OCI-LY1 (cell line): ENCODE results near the gene ZFP3.
"Not testable (repeated sequence)": the region's sequence is repeated elsewhere in the genome, so short reads cannot be mapped to it uniquely, and the experiment has no call there.

ENCODE experiments used
- H2AFZ ChIP-seq: fragments of 200-600 bp; sonication (generic), shearing (Covaris generic); 2 replicates; pipeline ENCODE4 v1.6.0; 2014; ENCODE audit warnings: antibody characterized with exemption, mild to moderate bottlenecking, low read length
- H3F3A ChIP-seq: fragments of 200-600 bp; sonication (generic), shearing (Covaris generic); 2 replicates; pipeline ENCODE4 v1.6.0; 2014; ENCODE audit warnings: mild to moderate bottlenecking, antibody characterized with exemption, low read length, moderate library complexity; ENCODE audit not compliant: insufficient read depth
- H3K27ac ChIP-seq: fragments of 200-600 bp; sonication (generic); 2 replicates; pipeline ENCODE4 v1.5.1; 2014; ENCODE audit warnings: low read length, mixed run types, mild to moderate bottlenecking, low read depth; ENCODE audit not compliant: poor library complexity, severe bottlenecking
- H3K27me3 ChIP-seq: fragments of 200-600 bp; sonication (generic); 2 replicates; pipeline ENCODE4 v1.6.0; 2014; ENCODE audit warnings: antibody characterized with exemption, mild to moderate bottlenecking, low read length, moderate library complexity; ENCODE audit not compliant: insufficient read depth
- H3K36me3 ChIP-seq: fragments of 200-600 bp; sonication (generic); 2 replicates; pipeline ENCODE4 v1.6.1; 2014; ENCODE audit warnings: mild to moderate bottlenecking, antibody characterized with exemption, low read length, moderate library complexity, mixed read lengths; ENCODE audit not compliant: insufficient read depth
- H3K4me1 ChIP-seq: fragments of 200-600 bp; sonication (generic); 2 replicates; pipeline ENCODE4 v1.5.1; 2014; ENCODE audit warnings: mild to moderate bottlenecking, low read length, moderate library complexity; ENCODE audit not compliant: insufficient read depth, severe bottlenecking
- H3K4me2 ChIP-seq: fragments of 200-600 bp; sonication (generic), shearing (Covaris generic); 2 replicates; pipeline ENCODE4 v1.6.1; 2014; ENCODE audit warnings: low read length
- H3K4me3 ChIP-seq: fragments of 200-600 bp; sonication (generic); 2 replicates; pipeline ENCODE4 v1.5.1; 2014; ENCODE audit warnings: low read length, low read depth, mild to moderate bottlenecking, mixed read lengths; ENCODE audit not compliant: poor library complexity, severe bottlenecking
- H3K79me2 ChIP-seq: fragments of 200-600 bp; shearing (Covaris generic); 2 replicates; pipeline ENCODE4 v1.6.1; 2016; ENCODE audit warnings: mixed run types, low read length, mixed read lengths; ENCODE audit not compliant: insufficient read depth
- H3K9ac ChIP-seq: fragments of 200-600 bp; sonication (generic), shearing (Covaris generic); 2 replicates; pipeline ENCODE4 v1.6.1; 2014; ENCODE audit warnings: mild to moderate bottlenecking, low read length, mixed read lengths
- H3K9me2 ChIP-seq: fragments of 200-600 bp; sonication (generic), shearing (Covaris generic); 2 replicates; pipeline ENCODE4 v1.6.1; 2014; ENCODE audit warnings: low read depth, mild to moderate bottlenecking, low read length, mixed read lengths
- H3K9me3 ChIP-seq: fragments of 200-600 bp; shearing (Covaris generic); 2 replicates; pipeline ENCODE4 v1.6.1; 2014; ENCODE audit warnings: low read length, mixed read lengths
- H4K20me1 ChIP-seq: fragments of 200-600 bp; sonication (generic), shearing (Covaris generic); 2 replicates; pipeline ENCODE4 v1.6.0; 2016; ENCODE audit warnings: mild to moderate bottlenecking, low read length; ENCODE audit not compliant: insufficient read depth
- CTCF ChIP-seq: fragments of 200-600 bp; sonication (generic), shearing (Covaris generic); IDR thresholded peaks from 2 replicates; pipeline ENCODE4 v1.5.1; 2017; ENCODE audit warnings: mild to moderate bottlenecking, antibody characterized with exemption, low read length, moderate library complexity, mixed read lengths
- EZH2 ChIP-seq: fragments of 200-600 bp; sonication (generic), shearing (Covaris generic); IDR thresholded peaks from 2 replicates; pipeline ENCODE4 v1.8.0; 2017; ENCODE audit warnings: borderline replicate concordance, mixed run types, mild to moderate bottlenecking, antibody characterized with exemption, low read length, moderate library complexity, mixed read lengths

The ZFP3 gene

GRCh38 chr17:5123343-5124124 is 45.3 kb downstream of the ZFP3 start:
- Histone ChIP-seq H3K4me1 (no peaks in the 10 kb centered on the region), H3K36me3 (no peaks in the 10 kb centered on the region), H3K27me3 (no peaks in the 10 kb centered on the region; the same call in 1 of the 2 replicates), H3K4me2 (no peak overlapping the region), H3K79me2 (no peaks in the 10 kb centered on the region), H3K27ac (no peak overlapping the region), H3K9me3 (no peaks in the 10 kb centered on the region), H2AFZ (no peak overlapping the region), H3K9me2 (no peaks in the 10 kb centered on the region), H4K20me1 (no peaks in the 10 kb centered on the region), H3F3A (no peaks in the 10 kb centered on the region), H3K9ac (no peak overlapping the region), H3K4me3 (no peak overlapping the region)
- TF ChIP-seq CTCF (no peak), EZH2 (no peak)

- H3K36me3 ChIP-seq, H3K79me2 ChIP-seq, H2AFZ ChIP-seq, H3K9me2 ChIP-seq, H3K9ac ChIP-seq, H3F3A ChIP-seq, H3K9me3 ChIP-seq, H3K27ac ChIP-seq, H3K4me2 ChIP-seq, H3K4me1 ChIP-seq, H3K27me3 ChIP-seq, H4K20me1 ChIP-seq, H3K4me3 ChIP-seq: not testable (repeated sequence)
Observed at GRCh38 chr17:5124125-5124760, 46.0 kb downstream of the ZFP3 start.

GRCh38 chr17:5124896-5125295 is 46.6 kb downstream of the ZFP3 start:
- not testable (repeated sequence) for H3F3A ChIP-seq, H3K27me3 ChIP-seq, H4K20me1 ChIP-seq

GRCh38 chr17:5126719-5127488 is 48.6 kb downstream of the ZFP3 start:
- Histone ChIP-seq H3K9me2 (no peaks in the 10 kb centered on the region), H3K79me2 (no peaks in the 10 kb centered on the region), H3F3A (no peaks in the 10 kb centered on the region), H3K27ac (no peak overlapping the region), H3K4me1 (no peaks in the 10 kb centered on the region), H3K36me3 (no peaks in the 10 kb centered on the region), H2AFZ (no peak overlapping the region), H3K9me3 (no peaks in the 10 kb centered on the region), H3K4me3 (no peak overlapping the region), H3K4me2 (no peak overlapping the region), H3K9ac (no peak overlapping the region), H4K20me1 (no peaks in the 10 kb centered on the region), H3K27me3 (no peaks in the 10 kb centered on the region)
- TF ChIP-seq EZH2 = no peak
- no peak for TF ChIP-seq CTCF

More at GRCh38 chr17:5124896-5125295, 46.6 kb downstream of the ZFP3 start:
- not testable (repeated sequence) for H3K79me2 ChIP-seq, H3K4me3 ChIP-seq, H3K9me2 ChIP-seq, H3K9ac ChIP-seq, H3K4me2 ChIP-seq, H3K9me3 ChIP-seq, H3K27ac ChIP-seq, H2AFZ ChIP-seq, H3K36me3 ChIP-seq, H3K4me1 ChIP-seq
